Activated CD4-positive, alpha-beta T cell treated with anti-CD3 and anti-CD28 coated beads, Interleukin-2, Interleukin-6, amounts not matched to agents 100 ng/mL and 50 ng/mL, durations not matched to agents 16 hours and 8 hours (primary cell): ENCODE data around the gene SERPINC1.
A peak's percentile ranks its signal among the peaks of the same experiment; 100 is the strongest.
"Not testable (repeated sequence)": the region's sequence is repeated elsewhere in the genome, so short reads cannot be mapped to it uniquely, and the experiment has no call there.

Experiments used
- DNase-seq: peaks from one replicate; pipeline ENCODE4 v3.0.0-alpha.2; 2020

Gene SERPINC1

GRCh38 chr1:173917149-173917548, at the start of gene SERPINC1:
Gene SERPINC1, minus strand, starts transcription at chr1:173917327. Its CDS starts 68 bp downstream, at chr1:173917259.
- no peak for DNase-seq

GRCh38 chr1:173965896-173966295, 48.8 kb upstream of the SERPINC1 start:
- DNase-seq: not testable (repeated sequence)

DNA sequence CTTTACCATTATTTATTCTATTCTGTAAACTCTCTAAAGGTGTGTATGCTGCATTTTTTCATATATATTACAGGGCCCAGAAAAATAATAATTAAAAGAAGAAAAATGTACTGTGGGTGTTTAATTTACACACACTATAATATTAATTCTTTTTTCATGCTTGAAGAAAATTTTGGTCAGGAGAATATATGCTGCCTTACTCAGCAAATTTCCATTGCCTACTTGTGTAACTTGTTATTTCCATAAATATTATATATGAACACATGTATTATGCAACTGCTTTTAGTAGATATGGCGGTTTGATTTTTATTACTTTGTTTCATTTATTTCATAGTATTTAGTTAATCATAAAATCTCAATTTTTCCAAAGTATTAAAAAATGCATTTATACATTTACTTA, 46.4 kb upstream of the SERPINC1 start:
- no peak for DNase-seq

- DNase-seq: no peak
Measured at GRCh38 chr1:173960625-173961024, 43.5 kb upstream of the SERPINC1 start.

DNA sequence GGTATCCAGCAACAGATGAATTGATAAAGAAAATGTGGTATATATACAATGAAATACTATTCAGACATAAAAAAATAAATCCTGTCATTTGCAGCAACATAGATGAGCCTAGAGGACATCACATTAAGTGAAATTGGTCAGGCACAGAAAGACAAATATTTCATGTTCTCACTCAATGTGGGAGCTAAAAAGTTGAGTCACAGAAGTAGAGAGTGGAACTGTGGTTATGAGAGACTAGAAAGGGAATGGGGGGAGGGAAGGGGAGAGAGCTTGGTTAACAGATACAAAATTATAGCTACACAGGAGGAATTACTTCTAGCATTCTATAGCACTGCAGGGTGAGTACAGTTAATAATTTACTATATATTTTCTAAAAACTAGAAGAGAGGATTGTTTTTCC, 37.1 kb upstream of the SERPINC1 start:
- peak; percentile 24 for DNase-seq

GRCh38 chr1:173948594-173948993, 31.5 kb upstream of the SERPINC1 start:
- no peak for DNase-seq

DNA sequence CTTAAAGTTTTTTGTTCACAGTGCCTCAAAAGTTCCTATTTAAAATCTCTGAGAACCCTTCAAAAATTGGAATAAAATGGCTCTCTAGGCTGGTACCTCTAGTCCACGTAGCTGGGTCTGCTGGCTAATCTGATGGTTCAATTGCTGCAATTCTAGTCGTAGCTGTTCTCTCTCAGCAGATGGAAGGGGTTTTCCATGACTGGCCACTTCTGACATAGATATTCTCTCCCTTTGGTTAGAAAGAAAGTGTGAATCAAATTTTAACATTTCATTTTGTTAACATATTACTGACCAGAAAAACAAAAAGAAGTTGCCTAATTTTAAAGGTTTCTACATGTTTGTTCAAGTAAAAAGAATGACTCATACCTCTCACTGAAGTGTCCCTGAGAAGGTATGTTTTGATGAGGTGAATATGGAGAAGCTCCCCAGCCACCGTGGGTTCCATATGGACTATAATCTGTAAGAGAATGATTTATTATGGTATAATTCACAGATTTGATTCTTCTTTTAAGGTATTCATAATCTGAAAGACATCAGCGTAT, 29.3 kb upstream of the SERPINC1 start:
- DNase-seq: no peak

DNA sequence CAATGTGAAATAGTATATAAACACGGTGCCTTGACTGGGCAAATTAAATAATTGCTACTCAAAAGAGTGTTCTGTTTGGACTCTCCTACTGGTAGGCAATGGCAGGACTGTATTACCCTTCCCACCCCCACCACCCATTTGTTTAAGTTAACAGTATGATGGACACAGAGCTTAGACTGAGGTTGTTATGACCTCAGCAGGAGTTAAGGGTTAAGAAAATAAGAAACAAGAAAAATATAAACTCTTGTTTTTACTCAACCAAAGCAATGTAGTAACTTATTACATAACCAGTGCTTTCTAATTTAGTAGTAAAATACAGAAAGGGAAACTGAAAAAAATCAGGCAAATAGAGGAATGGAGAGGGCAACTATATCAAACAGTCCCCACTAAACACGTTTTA, 19.9 kb upstream of the SERPINC1 start:
- DNase-seq: peak; percentile 17

- no peak for DNase-seq
Measured at GRCh38 chr1:173934440-173934839, 17.3 kb upstream of the SERPINC1 start.

GRCh38 chr1:173930541-173930940, 13.4 kb upstream of the SERPINC1 start:
- DNase-seq: not testable (repeated sequence)

DNA sequence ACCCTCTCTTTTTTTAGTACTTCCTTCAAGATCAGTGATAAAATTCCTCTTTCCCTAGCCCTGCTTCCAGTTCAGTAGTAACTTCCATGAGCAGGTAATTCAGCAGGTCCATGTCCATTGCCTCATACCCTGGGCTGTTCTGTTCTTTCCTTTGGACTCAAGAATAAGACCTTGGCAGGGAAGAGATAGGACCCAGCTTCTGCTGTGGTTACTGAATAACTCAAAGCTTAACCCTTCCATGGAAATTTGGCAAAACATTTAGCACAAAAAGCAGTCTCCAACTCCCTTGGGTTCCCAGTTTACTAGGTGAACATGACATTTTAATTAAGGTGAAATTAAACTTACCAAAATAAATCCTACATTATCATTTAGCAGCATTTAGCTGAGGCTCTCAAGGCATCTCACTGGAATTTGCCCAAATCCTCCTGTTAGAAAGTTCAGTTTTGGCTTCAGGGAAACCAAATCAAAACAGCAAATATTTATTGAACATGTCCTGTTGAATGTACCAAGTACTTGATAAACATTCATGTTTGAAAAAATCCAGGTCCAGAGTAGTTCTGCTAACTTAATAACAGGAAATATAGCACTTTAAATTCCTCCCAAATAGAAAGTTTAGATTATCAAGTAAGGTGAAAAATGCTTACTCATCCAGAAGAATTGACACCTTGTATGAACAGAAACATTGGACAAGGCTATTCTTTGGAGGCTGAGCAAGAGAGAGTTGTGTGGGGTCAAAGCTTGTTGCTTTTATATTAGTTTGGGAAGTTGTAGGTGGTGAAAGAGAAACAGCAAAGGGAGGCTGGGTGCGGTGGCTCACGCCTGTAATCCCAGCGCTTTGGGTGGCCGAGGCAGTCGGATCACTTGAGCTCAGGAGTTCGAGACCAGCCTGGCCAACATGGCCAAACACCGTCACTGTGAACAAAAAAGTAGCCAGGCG, 8.4 kb upstream of the SERPINC1 start:
- no peak for DNase-seq

- DNase-seq: no peak
Measured at GRCh38 chr1:173920861-173921260, 3.7 kb upstream of the SERPINC1 start.

DNA sequence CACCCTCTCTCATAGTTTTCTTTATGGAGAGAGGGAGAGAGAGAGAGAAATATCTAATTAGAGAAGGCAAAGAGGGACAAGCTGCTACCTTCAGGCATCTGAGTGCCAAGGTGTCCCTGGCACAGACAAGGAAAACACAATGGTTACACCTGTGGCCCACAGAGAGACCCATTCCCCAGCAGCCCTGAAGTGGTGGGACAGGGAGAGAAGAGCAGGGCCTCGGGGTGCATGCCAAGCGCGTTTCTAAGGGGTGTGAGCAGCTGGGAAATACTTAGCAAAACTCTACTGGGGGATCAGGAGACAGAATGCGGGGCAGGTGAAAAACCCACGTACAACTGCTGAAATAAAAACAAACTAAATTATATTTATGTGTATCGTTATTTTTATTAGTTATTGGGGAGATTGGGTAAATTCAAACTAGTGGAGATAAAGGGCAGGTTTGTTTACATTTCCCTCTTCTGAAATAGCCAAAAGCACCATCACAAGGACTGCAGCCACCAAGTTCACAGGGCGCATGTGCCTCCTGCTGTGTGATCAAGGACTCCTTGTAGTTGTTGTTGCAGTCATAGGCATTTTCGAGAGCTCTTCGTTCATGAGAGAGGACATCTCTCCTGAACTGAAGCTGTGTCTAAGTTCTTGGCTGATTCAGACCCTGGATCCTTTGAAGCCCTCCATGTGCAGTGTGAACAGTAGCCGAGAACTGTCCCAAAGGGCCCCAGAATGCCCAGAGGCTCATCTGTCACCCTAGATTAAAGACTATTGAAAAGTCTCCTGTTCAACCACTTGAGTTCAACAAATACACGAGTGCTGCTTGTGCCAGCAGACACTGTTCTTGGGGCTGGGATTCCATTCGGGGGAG, 737 bp upstream of the SERPINC1 start:
- no peak for DNase-seq

DNA sequence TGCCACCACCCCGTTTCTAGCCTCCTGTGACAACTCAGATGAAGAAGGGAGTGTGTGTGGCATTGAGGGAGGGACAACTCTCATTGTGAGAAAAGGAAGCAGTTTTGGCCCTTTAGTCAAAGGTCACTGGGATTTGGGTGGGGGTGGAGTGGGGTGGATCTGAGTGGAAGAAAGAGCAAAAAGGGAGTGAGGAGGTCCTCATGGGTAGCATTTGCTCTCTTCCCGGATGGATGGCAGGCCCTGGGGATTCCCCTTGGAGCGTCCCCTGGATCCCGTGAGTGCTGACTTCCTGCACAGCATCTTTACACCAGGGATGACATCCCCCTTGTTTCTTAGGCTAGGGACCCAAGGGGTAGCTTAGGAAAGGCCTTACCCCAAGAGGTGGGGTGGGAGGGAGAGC, 460 bp downstream of the SERPINC1 start:
- DNase-seq: no peak

DNA sequence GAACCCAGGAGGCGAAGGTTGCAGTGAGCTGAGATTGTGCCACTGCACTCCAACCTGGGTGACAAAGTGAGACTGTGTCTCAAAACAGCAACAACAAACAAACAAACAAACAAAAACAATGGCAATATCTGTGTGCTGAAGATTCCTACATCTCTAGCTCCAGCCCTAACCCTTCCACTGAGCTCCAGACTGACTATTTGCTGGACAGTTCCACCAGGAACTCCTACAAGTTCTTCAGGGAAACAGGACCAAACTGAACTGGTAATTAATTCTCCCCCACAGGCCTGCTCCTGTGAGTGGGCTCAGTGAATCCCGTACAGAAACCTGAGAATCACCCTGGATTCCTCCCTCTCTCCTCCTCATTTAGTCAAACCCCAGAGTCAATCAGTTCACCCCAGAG, 1.5 kb downstream of the SERPINC1 start:
- no peak for DNase-seq

DNA sequence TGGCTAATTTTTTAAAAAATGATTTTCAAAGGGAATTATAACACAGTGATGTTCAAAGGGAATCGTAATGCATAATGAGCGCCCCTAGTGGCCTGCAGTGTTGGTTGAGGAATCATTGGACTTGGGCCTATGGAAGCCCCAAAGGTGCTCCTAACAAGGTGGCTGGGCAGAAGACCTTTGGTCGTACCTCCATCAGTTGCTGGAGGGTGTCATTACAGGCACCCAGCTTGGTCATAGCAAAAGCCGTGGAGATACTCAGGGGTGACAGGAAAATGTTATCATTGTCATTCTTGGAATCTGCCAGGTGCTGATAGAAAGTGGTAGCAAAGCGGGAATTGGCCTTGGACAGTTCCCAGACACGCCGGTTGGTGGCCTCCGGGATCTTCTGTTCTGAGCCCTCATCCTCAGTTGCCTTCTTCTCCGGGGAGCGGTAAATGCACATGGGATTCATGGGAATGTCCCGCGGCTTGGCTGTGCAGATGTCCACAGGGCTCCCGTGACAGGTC, 2.7 kb downstream of the SERPINC1 start:
- DNase-seq: peak; percentile 36

- no peak for DNase-seq
Measured at GRCh38 chr1:173913111-173913510, 4.0 kb downstream of the SERPINC1 start.

DNA sequence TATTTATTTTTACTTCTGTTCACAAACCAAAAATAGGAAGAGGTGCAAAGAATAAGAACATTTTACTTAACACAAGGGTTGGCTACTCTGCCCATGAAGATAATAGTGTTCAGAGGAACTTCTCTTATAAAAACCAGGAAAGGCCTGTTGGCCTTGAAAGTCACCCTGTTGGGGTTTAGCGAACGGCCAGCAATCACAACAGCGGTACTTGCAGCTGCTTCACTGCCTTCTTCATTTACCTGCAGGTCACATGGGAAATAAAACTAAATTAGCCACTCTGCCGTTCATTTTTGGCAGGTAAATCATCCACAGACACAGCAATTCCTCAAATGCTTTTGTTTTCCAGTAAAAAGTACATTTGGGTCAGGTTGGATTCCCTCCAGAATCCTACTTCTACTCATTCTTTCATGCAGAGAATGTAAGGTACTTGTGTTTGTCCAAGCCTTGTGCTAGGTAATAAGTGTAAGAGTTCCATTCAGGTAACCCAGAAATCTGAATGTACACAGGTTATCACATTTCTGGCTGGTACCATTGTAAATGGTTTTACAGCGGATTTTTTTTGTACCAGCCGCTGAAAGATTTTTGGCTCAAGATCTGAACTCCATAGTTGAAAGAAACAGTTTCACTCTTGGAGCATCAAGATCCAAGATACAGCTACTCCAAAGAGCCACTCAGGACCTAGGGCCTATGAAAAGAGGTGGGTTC, 13.1 kb downstream of the SERPINC1 start:
- no peak for DNase-seq

GRCh38 chr1:173900992-173901391, 16.1 kb downstream of the SERPINC1 start:
- no peak for DNase-seq

DNA sequence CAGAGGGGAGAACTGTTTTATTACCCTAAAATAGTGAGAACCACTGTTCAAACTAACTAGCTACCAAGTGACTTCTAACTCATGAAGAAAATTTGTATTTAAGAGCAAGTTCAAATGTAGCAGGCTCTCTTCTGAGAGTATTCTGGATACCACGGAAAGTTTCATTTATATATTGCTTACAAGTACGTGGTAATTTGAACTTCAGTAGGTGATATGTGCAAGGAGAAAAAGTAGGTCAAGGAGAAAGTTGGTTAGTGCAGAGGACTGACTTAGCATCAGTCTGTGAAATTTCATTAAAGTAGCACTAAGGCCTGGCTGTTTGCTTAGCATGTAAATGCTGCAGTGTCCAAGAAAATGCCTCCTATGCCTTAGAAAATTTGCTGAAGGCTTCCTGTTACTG, 16.7 kb downstream of the SERPINC1 start:
- DNase-seq: no peak

DNA sequence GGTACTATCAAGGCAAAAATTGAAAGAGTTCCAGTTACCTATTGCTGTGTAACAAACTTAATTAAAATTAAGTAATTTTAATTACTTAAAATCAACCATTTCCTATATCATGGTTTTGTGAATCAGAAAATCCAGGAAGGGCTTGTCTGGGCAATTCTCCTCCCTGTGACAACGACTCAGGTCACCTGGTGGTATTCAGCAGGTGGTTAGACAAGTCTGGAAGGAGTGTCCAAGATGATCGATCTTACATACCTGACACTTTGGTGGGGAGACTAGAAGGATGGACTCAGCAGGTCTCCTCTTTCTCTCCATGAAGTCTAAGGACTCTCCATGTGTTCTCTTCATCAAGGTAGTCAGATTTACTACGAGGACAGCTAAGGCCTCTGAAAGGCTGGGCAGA, 22.9 kb downstream of the SERPINC1 start:
- DNase-seq: no peak

DNA sequence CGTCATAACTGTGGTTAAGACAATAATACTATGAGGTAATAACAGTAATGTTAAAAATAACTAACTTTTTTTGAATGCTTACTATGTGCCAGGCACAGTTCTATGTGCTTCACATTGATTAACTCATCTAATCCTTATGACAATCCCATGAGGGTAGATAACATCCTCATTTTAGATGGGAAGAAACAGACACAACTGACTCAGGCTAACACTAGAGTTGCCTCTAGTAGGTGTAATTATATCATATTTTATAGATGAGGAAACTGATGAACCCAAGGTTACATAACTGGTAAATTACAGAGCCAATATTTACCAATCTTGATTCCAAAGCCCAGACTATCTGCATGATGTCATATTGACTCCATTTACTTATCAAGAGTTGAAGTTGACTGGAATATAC, 23.5 kb downstream of the SERPINC1 start:
- DNase-seq: no peak

GRCh38 chr1:173889885-173890284, 27.2 kb downstream of the SERPINC1 start:
- no peak for DNase-seq
